Measurements from ENCODE around the gene IL1RL2. TPM values are rescaled to one million over a fixed set of nuclear protein-coding genes. Genes with fewer than 3 reads are reported as not detected.

The IL1RL2 gene
- total RNA-seq, 1 experiment from 2014 or later: not detected

DNA sequence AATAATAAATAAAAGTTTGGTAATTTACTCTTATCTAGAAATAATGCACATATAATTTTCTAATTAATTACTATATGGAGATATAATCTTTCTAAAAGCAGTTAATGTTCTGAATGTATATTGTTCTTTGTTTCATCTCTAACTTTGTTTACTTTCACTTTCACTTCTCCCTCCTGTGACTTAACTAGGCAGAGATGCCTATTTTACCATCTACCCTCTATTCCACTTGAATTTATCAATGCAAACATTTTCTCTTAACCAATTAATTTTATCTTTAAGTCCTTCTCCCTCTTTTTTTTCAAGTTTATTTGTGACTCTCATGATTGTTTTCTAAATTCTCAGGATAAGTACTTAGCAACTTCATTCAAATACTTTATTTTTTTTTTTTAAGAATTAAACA is 69.5 kb downstream of the IL1RL2 start:
- no TSS peak for BruUV-seq (replicated peaks)
- H3K27ac ChIP-seq (ENCODE audit: low read depth, low read length): no peak overlapping the region
- ChIA-PET POLR2A (no interaction called here), CTCF (no interaction called here), RAD21 (ENCODE audit: low non-redundant PET in 1 of 2, low total read pairs in 2 of 2, uncharacterized antibody in 2 of 2, unreplicated experiment in 2 of 2) (no interaction called here)
- H3K4me1 ChIP-seq (ENCODE audit: control insufficient read depth in 1 of 2, insufficient read depth in 2 of 2, low read length in 2 of 2): peaks cover 0 to 12% of the 10 kb centered on the region in 2 experiments; a peak in 1 of 4 replicates
- no peaks in the 10 kb centered on the region; a peak in 2 of 4 replicates for H3K9me3 ChIP-seq (ENCODE audit: control insufficient read depth in 1 of 2, insufficient read depth in 1 of 2, low read depth in 1 of 2, low read length in 2 of 2)
- H3K36me3 ChIP-seq (ENCODE audit: control insufficient read depth in 1 of 2, insufficient read depth in 2 of 2, low read length in 2 of 2): no peaks in the 10 kb centered on the region
- no peaks in the 10 kb centered on the region for H4K20me1 ChIP-seq (ENCODE audit: insufficient read depth)
- H3K4me2 ChIP-seq (ENCODE audit: low read length): no peak overlapping the region
- TF ChIP-seq FOSL1 (IDR thresholded peaks at IDR 0.05; ENCODE audit: low read depth) (no peak), SP1 (IDR thresholded peaks at IDR 0.05; ENCODE audit: low read depth) (no peak), YY1 (IDR thresholded peaks at IDR 0.05; ENCODE audit: extremely low read depth, insufficient replicate concordance, low read depth, low read length) (no peak), EZH2 (IDR thresholded peaks at IDR 0.05) (no peak), ZFX (IDR thresholded peaks at IDR 0.05) (no peak), ZBTB33 (IDR thresholded peaks at IDR 0.05; ENCODE audit: extremely low read depth, insufficient replicate concordance, low read length) (no peak), EGR1 (IDR thresholded peaks at IDR 0.05; ENCODE audit: low read depth) (no peak), ZNF274 (IDR thresholded peaks at IDR 0.05; ENCODE audit: low read depth, low read length) (no peak), TCF7L2 (IDR thresholded peaks at IDR 0.05; ENCODE audit: borderline replicate concordance, extremely low read depth, insufficient read depth, insufficient read length) (no peak), SRF (IDR thresholded peaks at IDR 0.05; ENCODE audit: low read depth) (no peak), POLR2AphosphoS5 (IDR thresholded peaks at IDR 0.05; ENCODE audit: low read depth, low read length) (no peak), CEBPB (IDR thresholded peaks at IDR 0.05; ENCODE audit: low read depth) (no peak), CBX3 (IDR thresholded peaks at IDR 0.05; ENCODE audit: low read depth) (no peak), REST (IDR thresholded peaks at IDR 0.05; ENCODE audit: low read depth) (no peak), POLR2A (IDR thresholded peaks at IDR 0.05; ENCODE audit: borderline replicate concordance, extremely low read depth, insufficient read depth, insufficient read length) (no peak), SIN3A (IDR thresholded peaks at IDR 0.05; ENCODE audit: low read depth) (no peak)
- TF ChIP-seq, protein P1, sequence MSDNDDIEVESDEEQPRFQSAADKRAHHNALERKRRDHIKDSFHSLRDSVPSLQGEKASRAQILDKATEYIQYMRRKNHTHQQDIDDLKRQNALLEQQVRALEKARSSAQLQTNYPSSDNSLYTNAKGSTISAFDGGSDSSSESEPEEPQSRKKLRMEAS (IDR thresholded peaks at IDR 0.05): no peak
- TF ChIP-seq, protein P2, sequence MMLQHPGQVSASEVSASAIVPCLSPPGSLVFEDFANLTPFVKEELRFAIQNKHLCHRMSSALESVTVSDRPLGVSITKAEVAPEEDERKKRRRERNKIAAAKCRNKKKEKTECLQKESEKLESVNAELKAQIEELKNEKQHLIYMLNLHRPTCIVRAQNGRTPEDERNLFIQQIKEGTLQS (IDR thresholded peaks at IDR 0.05): no peak
- no peaks in the 10 kb centered on the region for H3K27me3 ChIP-seq (ENCODE audit: insufficient read depth, low read length)
- peak overlapping the region; percentile 22 for H2AFZ ChIP-seq (ENCODE audit: low read depth, low read length, poor library complexity, severe bottlenecking)
- no peak overlapping the region for H3K9ac ChIP-seq (ENCODE audit: low read length)
- H3K79me2 ChIP-seq (ENCODE audit: insufficient read depth, low read length): no peaks in the 10 kb centered on the region
- H3K4me3 ChIP-seq (replicated peaks in 1 of 2; ENCODE audit: low read depth in 1 of 2, low read length in 2 of 2): no peak overlapping the region
- DNase-seq (ENCODE audit: low read depth, low spot score) (no peak), ATAC-seq (no peak)
- intact Hi-C loops (cut with micrococcal nuclease): loop anchor here (5.0 kb wide), 1 partner anchor 186 kb away; no protein-coding TSS in a partner anchor
- no peaks in the 10 kb centered on the region for H3K9me2 ChIP-seq (ENCODE audit: insufficient read depth)

Measured in HCT116 (cell line).